HG03135 (cell line): Measurements from ENCODE around the gene PTTG1.

Source experiments
- ATAC-seq: cut with Tn5 transposase; IDR thresholded peaks from one replicate; pipeline ENCODE4 v1.9.1; 2021; ENCODE audit warnings: mild to moderate bottlenecking, moderate library complexity; ENCODE audit not compliant: unreplicated experiment

PTTG1 gene

DNA sequence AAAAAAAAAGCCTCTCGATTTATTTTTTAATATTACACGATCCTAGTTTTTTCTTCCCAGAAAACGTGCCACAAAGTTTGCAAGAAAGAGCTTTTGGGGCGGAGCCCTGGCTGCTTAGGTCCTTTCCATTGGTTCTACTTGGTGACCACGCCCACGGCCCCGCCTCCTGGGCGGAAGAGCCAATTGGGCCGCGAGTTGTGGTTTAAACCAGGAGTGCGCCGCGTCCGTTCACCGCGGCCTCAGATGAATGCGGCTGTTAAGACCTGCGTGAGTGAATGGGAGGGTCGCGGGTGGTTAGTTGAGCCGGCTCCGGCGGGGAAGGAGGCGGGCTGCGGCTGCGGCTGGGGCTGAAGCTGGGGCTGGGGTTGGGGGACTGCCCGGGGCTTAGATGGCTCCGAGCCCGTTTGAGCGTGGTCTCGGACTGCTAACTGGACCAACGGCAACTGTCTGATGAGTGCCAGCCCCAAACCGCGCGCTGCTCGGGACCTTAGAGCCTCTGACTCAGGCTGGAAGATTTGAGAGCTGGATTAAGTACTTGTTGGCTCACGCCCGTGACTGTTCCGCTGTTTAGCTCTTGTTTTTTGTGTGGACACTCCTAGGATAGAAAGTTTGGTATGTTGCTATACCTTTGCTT is at the start of gene PTTG1:
TSS of gene PTTG1 (plus strand) at position 231 of the 634 bp plus-strand sequence. CDS start 458 bp downstream, outside the sequence.
- ATAC-seq: peak; percentile 72

DNA sequence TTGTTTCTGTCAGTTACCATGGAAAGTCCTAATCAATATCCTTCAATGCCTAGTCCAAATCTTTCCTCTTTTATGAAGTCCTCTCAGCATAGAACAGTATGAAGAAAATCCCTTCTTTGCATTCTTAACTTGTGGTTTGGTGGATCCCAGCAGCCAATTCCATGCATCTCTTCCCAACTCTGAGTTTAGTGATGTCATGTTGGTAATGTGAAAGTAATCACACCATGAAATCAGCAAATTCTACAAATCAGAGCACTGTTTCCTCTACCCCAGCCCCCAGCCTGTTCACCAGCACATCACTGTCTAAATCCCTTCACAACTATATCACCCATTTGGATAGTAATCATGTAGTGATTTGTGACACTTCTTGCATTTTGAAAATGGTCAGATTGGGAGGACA is 46.5 kb upstream of the PTTG1 start:
- ATAC-seq: no peak

DNA sequence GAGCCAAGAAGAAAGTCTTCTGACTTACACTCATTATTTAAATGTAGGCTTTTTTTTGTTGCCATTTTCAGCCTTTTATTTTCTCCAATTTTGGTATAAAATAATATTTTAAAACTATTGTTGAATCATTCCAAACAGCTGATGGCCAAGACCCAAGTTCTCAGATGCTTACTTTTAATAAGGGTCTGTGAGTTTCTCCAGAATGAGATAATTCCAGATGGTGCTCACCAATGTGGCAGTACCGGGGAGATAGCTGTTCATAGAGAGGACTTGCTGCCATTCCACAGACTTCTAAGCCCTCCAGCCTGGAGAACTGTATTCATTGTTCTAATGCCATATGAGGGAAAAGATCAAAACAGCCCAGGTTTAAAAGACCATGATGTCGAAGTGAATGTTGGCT is 46.0 kb upstream of the PTTG1 start:
- no peak for ATAC-seq

DNA sequence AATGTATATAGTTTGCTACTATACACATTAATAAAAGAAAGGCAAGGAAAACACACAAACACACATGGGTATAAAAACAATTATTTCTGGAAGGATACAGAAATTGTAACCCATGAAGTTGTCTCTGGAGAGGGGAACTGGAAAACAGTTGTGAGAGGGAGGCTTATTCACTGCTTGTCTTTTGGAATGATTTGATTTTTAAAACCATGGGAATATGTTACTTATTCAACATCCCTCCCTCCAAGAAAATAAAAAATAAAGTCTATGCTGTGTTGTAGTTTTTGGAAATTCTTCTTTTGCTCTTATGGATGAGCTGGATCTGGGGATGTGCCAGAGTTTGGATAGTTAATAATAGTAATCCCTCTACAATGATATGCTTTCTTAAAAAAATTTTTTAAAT is 45.2 kb upstream of the PTTG1 start:
- no peak for ATAC-seq

DNA sequence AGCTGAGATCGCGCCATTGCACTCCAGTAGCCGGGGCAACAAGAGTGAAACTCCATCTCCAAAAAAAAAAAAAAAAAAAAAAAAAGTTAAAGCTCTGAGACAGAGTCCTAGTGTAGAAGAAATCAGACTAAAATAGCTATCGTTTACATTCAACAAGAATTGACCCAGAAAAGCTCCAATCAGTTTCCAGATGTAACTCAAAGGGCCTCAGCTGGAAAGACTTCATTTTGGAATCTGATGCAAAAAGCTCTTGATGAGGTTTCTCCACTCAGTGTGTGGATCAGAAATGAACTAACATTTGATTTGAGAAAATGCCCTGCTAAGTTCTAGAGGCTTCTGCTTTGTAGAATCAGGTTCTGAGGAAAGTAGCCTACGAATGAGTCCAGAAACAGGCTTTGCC is 44.0 kb upstream of the PTTG1 start:
- ATAC-seq: no peak

DNA sequence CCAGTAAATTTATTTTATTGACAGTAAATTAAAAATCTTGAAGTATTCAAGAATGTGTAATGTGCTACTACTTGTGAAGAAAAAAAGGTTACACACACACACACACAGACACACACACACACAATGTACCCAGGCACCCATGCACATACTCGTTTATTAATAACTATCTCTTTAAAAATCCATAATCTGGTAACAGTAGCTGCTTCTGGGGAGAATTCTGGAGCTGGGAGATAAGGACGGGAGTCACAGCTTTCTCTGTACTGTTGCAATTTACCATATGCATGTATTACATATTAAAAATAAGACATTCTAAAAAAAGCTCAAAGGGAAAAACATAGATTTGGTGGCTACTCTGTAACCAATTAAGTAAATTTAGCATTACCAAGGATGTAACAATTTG is 43.3 kb upstream of the PTTG1 start:
- no peak for ATAC-seq

DNA sequence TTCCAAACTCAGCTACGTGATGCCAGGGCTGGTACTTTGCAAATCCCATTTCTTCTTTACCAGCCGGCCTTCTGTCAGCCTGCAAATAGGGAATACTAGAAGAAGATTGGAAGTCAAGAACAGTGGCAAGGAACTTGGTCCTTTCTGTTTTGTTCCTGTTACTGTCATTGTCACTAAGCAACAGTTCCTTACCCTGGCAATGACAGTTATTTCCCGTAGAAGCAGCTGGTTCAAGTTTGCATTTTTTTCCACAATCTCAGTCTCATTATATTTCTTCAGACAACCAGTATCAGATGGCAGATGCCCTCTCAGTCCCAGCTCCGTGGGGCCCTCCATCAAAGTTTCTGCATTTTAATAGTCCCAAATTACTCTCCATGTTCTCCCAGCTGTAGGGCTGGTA is 42.1 kb upstream of the PTTG1 start:
- ATAC-seq: no peak

DNA sequence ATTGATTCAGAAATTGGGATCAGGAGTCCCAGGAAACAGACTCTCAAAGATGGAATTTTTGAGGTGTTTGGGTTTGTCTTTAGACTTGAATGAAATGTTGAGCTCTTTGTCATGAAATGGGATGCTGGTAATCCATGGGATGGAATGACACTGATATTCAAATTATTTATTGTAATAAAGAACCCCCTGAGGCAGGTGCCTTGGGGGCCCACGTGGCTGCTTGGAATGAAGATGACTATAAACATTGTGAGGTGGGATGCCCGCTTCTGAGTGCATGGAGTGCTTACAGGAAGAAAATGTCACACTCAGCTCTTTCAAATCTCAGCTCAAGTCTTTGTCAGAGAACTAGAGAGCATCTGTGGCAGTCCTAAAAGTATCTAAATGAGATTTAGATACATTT is 41.6 kb upstream of the PTTG1 start:
- no peak for ATAC-seq

DNA sequence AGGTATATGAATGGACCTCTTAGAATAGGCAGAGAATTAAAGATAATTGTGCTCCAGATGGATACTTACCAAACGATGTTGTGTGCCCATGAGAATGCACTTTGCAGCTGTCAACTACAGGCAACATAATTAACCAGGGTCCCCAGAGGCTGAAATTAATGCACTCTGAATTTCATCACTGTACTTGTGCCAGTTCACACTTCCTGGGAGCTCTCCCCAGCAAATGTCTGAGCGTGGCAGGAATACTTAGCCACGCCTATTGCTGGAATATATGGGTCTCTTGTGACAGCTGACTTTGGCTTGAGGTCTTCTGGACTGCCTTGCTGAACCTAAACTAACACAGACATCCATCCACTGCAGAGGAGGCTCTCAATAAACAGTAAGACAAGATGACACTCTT is 39.3 kb upstream of the PTTG1 start:
- ATAC-seq: no peak

DNA sequence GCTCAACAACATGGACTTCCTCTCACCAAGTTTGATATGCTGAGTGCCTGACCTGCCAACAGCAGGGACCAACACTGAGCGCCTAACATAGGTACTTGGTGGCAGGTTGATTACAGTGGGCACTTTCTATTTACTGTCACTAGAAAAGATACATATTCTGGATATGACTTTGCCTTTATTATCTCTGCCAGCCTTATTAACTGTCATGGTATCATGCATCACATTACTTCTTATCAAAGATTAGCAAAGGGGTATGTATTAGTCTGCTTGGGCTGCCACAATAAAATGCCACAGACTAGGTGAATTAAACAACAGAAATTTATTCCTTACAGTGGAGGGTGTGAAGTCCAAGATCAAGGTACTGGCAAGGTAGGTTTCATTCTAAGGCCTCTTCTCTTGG is 37.0 kb upstream of the PTTG1 start:
- no peak for ATAC-seq

DNA sequence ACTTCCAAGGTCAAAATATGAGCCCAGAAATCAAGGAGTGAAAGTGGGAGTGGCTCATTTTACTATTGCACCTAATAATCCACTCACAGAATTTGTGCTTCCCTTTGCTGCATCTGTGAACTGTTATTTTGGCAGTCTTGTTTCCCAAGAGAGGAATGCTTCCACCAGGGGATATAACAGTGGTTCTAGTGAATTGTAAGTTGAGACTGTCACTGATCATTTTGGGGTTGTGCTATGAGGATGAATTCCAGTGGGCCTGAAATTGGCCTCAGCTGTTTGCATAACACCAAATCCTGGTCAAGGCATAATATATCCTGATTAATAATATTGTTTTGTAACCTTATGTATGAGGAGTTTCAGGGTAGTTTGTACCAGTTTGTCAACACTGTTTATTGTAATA is 36.2 kb upstream of the PTTG1 start:
- ATAC-seq: no peak

DNA sequence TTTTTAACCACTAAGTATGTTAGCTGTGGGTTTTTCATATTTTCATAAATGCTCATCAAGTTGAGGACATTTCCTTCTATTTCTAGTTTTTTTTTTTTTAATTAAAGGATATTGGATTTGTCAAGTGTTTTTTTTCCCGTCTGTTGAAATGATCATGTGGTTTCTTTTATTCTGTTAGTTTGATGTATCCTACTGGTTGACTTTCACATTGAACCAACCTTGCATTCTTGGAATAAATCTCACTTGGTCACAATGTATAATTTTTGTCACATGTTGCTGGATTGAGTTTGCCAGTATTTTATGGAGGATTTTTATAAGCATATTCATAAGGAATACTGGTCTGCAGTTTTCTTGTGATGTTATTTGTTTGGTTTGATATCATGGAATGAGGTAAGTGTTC is 34.2 kb upstream of the PTTG1 start:
- no peak for ATAC-seq

DNA sequence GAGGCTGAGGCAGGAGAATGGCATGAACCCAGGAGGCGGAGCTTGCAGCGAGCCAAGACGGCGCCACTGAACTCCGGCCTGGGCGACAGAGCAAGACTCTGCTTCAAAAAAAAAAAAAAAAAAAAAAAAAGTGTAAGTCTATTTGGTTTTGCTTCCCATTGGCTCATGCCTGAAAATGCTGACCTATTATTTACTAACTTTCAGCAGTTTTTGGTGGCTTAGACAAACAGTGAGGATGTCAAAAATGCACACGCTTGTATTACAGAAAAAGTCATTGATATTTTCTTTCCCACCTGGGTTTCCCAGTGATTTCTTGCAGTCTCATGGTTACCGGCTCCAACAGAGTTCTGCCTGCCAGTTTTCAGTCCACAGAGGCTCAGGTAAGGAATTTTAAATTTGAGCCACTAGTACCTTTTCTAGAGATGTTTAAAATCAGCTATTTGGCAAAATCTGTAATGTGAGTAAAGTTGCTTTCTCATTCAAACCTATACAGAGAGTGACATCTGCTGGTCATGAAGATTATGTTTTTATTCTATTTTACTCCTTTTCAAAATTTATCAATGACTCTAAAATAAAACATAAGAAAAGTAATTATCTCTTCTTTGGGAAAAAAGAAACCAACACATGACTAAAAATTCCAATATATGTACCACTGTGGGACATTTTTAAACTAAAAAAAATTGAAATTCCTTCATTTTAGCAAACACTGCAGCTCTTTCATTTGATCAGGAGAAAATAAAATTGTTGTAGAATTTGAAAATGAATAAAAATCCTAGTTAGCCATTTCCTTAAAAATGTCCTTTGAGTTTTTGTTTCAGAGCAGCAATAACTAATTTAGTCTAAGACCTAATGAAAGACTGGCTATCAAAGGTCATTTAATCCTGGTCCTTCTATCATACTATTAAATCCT is 30.6 kb upstream of the PTTG1 start:
- no peak for ATAC-seq

DNA sequence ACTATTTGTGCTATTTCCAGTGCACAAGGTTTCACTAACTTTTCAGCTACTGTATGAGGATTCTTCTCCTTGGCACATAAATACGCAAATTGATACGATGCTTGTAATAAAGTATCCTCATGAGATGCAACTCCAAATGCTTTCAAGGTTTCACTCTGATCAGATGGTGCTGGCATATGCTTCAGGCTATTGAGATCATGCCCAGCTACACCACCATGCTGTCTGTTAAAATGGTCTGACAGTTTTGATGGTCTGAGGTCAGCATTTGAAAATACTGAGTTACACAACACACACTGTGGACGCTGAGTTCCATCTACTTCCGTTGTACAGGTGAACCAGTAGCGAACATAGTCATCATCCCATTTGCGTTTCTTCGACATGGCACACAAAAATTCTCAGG is 26.5 kb upstream of the PTTG1 start:
- ATAC-seq: no peak

DNA sequence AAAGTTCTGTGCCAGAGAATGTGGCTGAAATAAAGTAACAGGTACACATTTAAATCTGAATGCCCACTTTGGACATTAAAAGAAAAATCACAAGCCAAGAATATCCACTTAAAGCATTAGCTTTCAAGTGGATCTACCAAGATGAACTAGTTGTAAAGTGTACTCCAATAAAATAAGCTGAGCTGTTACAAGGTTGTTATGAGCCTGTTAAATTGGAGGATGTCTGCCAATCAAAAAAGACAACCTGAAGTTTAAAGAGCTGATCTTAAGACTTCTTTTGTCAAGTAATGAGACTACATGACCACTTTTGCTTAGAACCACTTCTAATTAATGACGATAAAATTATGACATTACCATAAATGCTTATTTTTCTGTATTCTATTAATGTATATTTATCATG is 24.2 kb upstream of the PTTG1 start:
- no peak for ATAC-seq

DNA sequence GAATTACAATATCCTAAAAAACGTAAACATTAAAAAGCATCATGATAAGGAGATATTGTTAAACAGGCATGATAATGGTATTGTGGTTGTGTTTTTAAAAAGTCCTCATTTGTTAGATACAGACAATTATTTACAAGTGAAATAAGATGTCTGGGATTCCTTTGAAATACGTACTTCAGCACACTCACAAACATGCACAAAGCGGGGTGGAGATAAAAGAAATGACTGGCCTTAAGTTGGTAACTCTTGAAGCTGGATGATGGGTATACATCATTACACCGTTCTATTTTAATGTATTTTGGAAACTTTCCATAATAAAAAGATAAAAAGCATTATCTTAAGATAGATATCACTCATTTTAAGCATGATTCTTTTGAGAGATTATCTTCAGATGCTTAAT is 22.8 kb upstream of the PTTG1 start:
- no peak for ATAC-seq

DNA sequence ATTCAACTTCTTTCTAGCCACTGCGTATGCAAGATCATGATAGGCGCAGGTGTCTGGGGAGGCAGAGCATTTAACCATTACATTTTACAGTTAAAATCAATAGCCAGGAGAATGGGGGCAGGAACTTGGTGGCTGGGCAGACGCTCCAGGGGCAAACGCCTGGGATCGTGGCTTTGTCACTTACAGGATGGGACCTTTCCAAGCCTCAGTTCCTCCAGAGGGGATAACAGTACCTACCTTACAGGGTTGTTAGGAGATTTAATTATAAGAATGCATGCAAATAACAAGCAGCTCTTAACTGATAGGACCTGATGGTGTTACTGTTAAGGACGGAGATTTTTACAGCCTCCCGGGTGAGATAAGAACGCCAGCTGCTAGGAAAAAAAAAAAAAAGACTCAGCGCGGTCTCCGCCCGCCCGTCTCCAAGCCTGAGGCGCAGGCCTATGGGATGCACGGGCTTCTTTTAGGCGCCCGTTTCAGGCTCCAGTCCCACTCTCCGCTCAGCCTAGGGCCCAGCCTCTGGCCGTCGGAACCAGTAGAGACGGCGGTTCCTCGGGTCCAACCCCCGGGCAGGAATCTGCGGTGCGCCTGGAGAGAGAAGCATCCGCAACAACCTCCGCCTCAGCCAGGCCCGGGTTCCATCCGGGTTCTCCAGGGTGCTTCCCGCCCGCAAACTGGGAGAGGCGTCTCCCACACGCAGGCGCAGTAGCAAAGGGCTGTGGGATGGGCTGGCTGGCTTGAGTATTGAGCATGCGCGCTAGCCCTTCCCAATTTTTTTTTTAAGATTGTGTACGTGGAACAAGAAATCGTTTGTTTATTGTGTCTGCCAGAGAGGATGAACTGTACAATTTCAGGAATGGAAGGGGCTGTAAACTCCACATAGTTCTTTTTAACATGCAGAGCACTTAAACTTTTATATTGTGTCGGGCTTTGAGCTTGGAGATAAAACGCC is 22.0 kb upstream of the PTTG1 start, which contains the start of gene FAM200C:
TSS of gene FAM200C (minus strand) at position 653 of the 952 bp plus-strand sequence. CDS start 4,564 bp downstream, outside the sequence.
- ATAC-seq: peak; percentile 77

DNA sequence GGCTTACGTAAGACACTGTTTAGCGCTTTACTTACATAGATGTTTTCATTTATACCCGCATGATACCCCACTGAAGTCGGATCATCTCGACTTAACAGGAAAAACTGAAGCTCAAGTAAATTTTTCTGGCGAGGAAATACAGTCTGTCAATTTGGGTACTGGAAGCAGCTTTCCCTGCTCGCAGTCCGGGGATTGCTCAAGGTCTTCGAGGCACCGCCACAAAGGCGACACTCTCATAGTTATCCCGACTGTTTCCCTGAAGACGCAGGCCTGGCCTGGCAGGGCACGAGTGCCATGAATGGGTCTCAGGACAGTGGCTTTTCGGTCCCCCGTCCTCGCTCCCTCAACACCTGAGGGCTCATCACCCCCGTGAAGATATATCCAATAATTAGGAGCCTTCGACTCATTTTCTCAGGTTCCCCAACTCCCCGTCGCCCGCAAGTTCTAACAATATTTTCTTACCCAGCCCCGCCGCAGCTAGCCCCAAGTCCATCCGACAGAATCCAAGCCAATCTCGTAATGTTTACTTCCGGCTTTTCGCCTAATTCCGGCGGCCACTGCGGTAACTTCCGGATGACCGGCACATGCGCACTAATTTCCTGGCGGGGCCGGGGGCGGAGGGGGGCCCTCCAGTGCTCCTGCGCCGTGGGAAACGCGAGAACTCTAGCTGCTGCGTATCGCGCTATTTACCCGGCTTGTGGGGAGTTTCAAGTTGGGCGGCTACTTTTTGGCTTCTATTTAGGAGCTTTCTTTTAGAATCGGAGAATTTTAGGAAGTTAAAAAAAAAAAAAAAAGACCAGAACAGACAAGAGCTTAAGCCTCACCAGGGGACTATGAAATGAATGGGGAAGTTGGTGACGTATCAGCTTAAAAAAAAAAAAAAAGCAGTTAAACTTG is 2.8 kb upstream of the PTTG1 start, which contains the start of gene SLU7:
TSS of gene SLU7 (minus strand) at position 521 of the 897 bp plus-strand sequence. CDS start 3,787 bp downstream, outside the sequence.
- peak; percentile 71 for ATAC-seq

DNA sequence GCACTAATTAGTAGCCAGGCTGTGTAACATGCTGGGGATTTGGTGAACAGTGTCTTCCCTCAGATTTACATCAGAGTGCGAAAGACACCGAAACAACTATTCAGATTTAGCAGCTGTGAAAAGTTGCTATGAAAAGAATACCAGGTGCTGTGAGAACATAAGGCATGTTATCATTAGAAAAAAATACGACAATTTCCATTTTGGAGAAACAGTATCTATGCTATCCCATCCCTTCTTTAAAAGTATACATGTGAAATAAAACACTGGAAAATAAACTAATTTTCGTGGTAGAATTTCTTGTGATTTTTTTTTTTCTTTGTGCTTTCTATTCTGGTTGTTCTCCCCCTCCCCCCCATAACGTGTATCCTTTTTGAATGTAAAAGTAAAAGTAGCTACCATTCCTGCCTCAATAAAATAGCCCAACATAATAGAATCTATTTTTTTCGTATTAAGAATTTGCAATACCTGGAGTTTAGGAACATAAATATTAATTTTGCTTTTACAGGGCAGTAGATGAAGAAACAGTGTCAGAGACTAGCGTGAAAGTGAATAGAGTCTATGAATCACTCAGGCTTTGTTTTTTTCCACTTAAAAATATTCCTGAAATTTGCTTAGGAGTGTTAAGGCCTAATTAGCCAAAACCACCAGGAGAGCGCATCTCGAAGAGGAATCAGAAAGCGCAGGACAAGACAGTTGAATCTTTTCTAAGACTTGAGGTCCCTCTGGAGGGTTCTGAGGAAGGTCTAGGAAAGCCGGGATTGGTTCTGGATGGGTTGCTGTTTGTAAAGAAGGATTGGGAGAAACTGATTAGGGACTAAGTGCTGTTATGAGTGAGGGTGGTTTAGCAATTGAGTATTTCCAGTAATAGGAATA is 2.0 kb upstream of the PTTG1 start:
- ATAC-seq: no peak
